ENCODE measurements around the gene TM2D1.

Gene TM2D1

DNA sequence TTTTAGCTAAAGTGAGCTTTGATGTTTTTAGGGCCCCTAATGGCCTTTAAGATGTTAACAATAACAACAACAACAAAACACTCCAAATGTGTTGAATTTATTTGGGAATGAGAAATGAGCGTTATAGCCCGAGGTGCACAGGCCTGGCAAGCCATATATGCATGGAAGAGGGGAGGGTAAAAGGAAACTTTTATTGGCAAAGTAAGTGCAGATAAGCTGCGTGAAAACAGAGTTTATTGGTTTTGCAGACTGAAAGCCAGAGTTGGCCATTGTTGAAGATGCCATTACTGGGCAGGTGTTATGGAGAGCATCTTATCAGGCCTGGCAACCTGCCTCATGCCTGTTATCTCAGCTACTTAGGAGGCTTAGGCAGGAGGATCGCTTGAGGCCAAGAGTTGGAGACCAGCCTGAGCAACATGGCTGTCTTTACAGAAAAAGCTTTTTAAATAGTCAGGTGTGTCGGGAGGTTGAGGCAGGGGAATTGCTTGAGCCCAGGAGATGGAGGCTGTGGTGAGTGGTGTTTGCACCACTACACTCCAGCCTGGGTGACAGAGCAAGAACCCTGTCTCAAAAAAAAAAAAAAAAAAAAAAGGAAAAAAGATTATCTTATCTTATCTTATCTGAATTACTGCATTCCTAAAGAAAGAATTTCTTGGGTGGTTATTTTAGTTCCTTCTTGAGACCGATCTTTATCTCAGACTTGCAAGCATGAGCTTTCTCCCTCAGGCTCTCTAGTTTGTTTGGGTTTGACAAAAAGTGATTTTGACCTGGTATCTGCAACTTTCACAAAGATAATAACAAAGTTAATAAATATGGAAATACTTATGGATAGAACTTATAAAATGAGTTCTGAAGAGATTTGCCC is 19.0 kb upstream of the TM2D1 start:
- TF ChIP-seq, protein P1, sequence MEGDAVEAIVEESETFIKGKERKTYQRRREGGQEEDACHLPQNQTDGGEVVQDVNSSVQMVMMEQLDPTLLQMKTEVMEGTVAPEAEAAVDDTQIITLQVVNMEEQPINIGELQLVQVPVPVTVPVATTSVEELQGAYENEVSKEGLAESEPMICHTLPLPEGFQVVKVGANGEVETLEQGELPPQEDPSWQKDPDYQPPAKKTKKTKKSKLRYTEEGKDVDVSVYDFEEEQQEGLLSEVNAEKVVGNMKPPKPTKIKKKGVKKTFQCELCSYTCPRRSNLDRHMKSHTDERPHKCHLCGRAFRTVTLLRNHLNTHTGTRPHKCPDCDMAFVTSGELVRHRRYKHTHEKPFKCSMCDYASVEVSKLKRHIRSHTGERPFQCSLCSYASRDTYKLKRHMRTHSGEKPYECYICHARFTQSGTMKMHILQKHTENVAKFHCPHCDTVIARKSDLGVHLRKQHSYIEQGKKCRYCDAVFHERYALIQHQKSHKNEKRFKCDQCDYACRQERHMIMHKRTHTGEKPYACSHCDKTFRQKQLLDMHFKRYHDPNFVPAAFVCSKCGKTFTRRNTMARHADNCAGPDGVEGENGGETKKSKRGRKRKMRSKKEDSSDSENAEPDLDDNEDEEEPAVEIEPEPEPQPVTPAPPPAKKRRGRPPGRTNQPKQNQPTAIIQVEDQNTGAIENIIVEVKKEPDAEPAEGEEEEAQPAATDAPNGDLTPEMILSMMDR (IDR thresholded peaks at IDR 0.05) = no peak
- Mint-ChIP-seq H3K4me3 (peak overlapping the region; percentile 78), H3K9me3 (no peaks in the 10 kb centered on the region), H3K27ac (no peak overlapping the region), H3K4me1 (peaks cover 18% of the 10 kb centered on the region), H3K36me3 (ENCODE audit: low read depth) (peaks cover 4% of the 10 kb centered on the region), H3K27me3 (ENCODE audit: low read depth, poor library complexity) (peaks cover 9% of the 10 kb centered on the region)
- DNase-seq = no peak

GRCh38 chr1:61743431-61743705 is 18.4 kb upstream of the TM2D1 start:
- no peak for DNase-seq
- TF ChIP-seq, protein P1 (IDR thresholded peaks at IDR 0.05) = no peak
- Mint-ChIP-seq H3K36me3 (ENCODE audit: low read depth) (peaks cover 4% of the 10 kb centered on the region), H3K27me3 (ENCODE audit: low read depth, poor library complexity) (peaks cover 13% of the 10 kb centered on the region), H3K4me1 (peaks cover 18% of the 10 kb centered on the region), H3K27ac (no peak overlapping the region), H3K4me3 (peak overlapping the region; percentile 78), H3K9me3 (no peaks in the 10 kb centered on the region)

- TF ChIP-seq, protein P1 (IDR thresholded peaks at IDR 0.05) = no peak
- Mint-ChIP-seq H3K4me3 (peak overlapping the region; percentile 78), H3K4me1 (peaks cover 18% of the 10 kb centered on the region), H3K27me3 (ENCODE audit: low read depth, poor library complexity) (peaks cover 13% of the 10 kb centered on the region), H3K27ac (no peak overlapping the region), H3K36me3 (ENCODE audit: low read depth) (peaks cover 4% of the 10 kb centered on the region), H3K9me3 (no peaks in the 10 kb centered on the region)
- DNase-seq = peak; percentile 71
Observed at GRCh38 chr1:61742620-61743430, 17.9 kb upstream of the TM2D1 start.

DNA sequence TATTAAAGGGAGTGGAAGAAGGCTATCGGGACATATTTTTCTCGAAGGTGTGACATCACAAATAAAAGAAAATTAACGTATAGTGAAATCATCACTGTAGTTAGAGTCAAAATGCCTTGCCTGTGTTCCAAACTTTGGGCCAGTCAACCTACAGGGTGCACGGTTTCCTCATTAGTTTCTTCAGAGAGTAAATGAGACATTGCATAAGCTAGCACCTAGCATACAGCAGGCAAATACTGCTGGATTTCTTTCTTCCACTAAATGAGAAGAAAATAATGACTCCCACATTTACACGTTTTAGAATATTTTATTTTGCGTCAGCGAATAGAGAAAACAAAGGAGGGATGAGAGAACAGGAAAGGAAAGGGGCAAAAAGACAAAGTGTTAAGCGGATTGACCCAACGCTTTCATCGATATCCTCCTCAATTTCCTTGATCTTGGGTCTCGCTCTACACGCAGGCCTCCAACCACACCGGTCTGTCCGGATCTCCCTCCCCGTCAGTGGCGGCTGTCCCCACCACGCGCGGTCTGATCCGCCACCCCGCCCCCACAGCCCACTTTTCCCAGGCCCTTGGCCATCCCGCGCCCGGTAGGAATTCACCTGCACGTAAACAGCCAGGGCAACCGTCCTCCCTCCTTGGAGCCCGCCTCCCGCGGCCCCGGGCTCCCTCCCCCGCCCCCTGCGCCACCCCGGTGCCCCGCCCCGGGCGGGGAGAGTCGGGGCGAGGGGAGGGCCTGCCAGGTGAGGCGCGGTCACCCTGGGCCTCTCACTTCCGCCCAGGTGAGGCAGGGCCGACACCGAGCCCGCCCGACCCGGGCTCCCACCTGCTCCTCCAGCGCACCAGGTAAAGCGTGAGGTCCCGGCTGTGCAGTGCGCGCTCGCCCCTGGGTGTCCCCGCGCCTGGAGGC is 17.0 kb upstream of the TM2D1 start, which contains the start of gene PATJ:
Gene PATJ, plus strand, starts transcription at position 770 of the 909 bp plus-strand sequence. CDS start 20,413 bp downstream, outside the sequence.
- Mint-ChIP-seq H3K9me3 (no peaks in the 10 kb centered on the region), H3K4me3 (peak within 1 kb of the TSS; percentile 88), H3K27me3 (ENCODE audit: low read depth, poor library complexity) (peaks cover 13% of the 10 kb centered on the region), H3K4me1 (peaks cover 18% of the 10 kb centered on the region), H3K27ac (no peak within 1 kb of the TSS), H3K36me3 (ENCODE audit: low read depth) (no peaks in the 10 kb centered on the region)
- TF ChIP-seq, protein P1 (IDR thresholded peaks at IDR 0.05) = no peak
- DNase-seq = peak; percentile 66

DNA sequence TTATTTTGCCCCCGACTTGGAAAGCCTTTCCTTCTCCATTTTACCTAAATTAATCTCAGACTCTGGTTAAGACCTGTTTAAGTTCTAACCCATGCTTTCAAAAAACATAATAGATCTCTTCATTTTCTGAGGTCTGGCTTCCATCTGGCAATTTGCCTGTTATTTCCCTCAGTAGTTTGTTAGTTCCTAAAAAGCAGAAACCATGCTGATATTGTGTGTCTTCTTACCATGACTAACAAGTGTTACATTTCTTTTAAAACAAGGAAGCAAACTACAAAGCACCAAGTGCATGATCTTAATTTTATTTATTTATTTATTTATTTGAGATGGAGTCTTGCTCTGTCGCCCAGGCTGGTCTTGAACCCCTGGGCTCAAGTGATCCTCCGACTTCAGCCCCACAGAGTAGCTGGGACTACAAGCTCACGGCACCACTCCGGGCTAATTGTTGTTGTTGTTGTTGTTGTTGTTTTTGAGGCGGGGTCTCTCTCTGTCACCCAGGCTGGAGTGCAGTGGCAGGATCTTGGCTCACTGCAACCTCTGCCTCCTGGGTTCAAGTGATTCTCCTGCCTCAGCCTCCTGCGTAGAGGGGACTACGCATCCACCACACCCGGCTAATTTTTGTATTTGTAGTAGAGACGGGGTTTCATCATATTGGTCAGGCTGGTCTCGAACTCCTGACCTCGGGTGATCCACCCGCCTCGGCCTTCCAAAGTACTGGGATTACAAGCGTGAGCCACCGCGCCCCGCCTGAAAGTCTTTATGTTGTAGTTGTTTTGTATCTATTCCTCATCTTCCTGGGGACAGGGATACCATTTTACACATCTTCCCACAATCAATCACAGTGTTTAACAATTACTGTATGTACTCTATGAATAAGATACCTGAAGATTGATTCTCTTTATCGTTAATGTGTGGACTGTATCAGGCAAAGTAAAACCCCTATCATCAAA is 16.1 kb upstream of the TM2D1 start:
- Mint-ChIP-seq H3K9me3 (no peaks in the 10 kb centered on the region), H3K4me3 (peak overlapping the region; percentile 88), H3K27me3 (ENCODE audit: low read depth, poor library complexity) (peaks cover 13% of the 10 kb centered on the region), H3K4me1 (peaks cover 18% of the 10 kb centered on the region), H3K36me3 (ENCODE audit: low read depth) (no peaks in the 10 kb centered on the region), H3K27ac (no peak overlapping the region)
- TF ChIP-seq, protein P1 (IDR thresholded peaks at IDR 0.05) = no peak
- DNase-seq = no peak
